ENCODE measurements around the gene CCDC82.
A peak's percentile ranks its signal among the peaks of the same experiment; 100 is the strongest.

CCDC82 gene

GRCh38 chr11:96358321-96358720, 31.4 kb downstream of the CCDC82 start:
- DNase-seq, result peak in 1 of 3 donors; percentile 14

GRCh38 chr11:96357794-96358193, 31.9 kb downstream of the CCDC82 start:
- peak in 1 of 3 donors; percentile 21 for DNase-seq

GRCh38 chr11:96356848-96357247, 32.9 kb downstream of the CCDC82 start:
- DNase-seq, result no peak

GRCh38 chr11:96342961-96343711, 46.6 kb downstream of the CCDC82 start, which contains the start of gene MAML2:
MAML2 (minus strand) TSS chr11:96343195; CDS start chr11:96341895, 1,300 bp downstream.
- DNase-seq, result peak; percentile 97 to 99 (median 98)

GRCh38 chr11:96342014-96342960, 47.4 kb downstream of the CCDC82 start:
- no peak for DNase-seq

GRCh38 chr11:96341211-96342013, 48.3 kb downstream of the CCDC82 start:
- DNase-seq, result peak; percentile 52 to 74 (median 55)

GRCh38 chr11:96340555-96340885, 49.2 kb downstream of the CCDC82 start:
- DNase-seq, result no peak

GRCh38 chr11:96339706-96340554, 49.8 kb downstream of the CCDC82 start:
- no peak for DNase-seq

GRCh38 chr11:96338910-96339705, 50.6 kb downstream of the CCDC82 start:
- DNase-seq, result peak; percentile 83 to 95 (median 90)

GRCh38 chr11:96337541-96338431, 51.9 kb downstream of the CCDC82 start:
- peak; percentile 61 to 77 (median 69) for DNase-seq

- peak in 2 of 3 donors; percentile 42 to 51 for DNase-seq
Measured at GRCh38 chr11:96335388-96335787, 54.3 kb downstream of the CCDC82 start.

- DNase-seq, result no peak
Measured at GRCh38 chr11:96334219-96334618, 55.5 kb downstream of the CCDC82 start.

- DNase-seq, result no peak
Measured at GRCh38 chr11:96333191-96333719, 56.5 kb downstream of the CCDC82 start.

- DNase-seq, result peak in 1 of 3 donors; percentile 14
Measured at GRCh38 chr11:96332126-96332771, 57.5 kb downstream of the CCDC82 start.

- DNase-seq, result peak; percentile 78 to 80 (median 79)
Measured at GRCh38 chr11:96331699-96332116, 58.0 kb downstream of the CCDC82 start.

GRCh38 chr11:96330511-96330859, 59.2 kb downstream of the CCDC82 start:
- DNase-seq, result no peak

GRCh38 chr11:96329855-96330510, 59.7 kb downstream of the CCDC82 start:
- DNase-seq, result no peak

- peak in 1 of 3 donors; percentile 47 for DNase-seq
Measured at GRCh38 chr11:96329419-96329818, 60.3 kb downstream of the CCDC82 start.
